NCI-H345 treated with DMSO at 0.1 percent for 48 hours (cell line): ENCODE results near the gene ARID3C.

ENCODE experiments used
- DNase-seq: peaks from one replicate; lab custom pipeline; 2025; ENCODE audit not compliant: unreplicated experiment; lab: John Stamatoyannopoulos, UW

Gene ARID3C

DNA sequence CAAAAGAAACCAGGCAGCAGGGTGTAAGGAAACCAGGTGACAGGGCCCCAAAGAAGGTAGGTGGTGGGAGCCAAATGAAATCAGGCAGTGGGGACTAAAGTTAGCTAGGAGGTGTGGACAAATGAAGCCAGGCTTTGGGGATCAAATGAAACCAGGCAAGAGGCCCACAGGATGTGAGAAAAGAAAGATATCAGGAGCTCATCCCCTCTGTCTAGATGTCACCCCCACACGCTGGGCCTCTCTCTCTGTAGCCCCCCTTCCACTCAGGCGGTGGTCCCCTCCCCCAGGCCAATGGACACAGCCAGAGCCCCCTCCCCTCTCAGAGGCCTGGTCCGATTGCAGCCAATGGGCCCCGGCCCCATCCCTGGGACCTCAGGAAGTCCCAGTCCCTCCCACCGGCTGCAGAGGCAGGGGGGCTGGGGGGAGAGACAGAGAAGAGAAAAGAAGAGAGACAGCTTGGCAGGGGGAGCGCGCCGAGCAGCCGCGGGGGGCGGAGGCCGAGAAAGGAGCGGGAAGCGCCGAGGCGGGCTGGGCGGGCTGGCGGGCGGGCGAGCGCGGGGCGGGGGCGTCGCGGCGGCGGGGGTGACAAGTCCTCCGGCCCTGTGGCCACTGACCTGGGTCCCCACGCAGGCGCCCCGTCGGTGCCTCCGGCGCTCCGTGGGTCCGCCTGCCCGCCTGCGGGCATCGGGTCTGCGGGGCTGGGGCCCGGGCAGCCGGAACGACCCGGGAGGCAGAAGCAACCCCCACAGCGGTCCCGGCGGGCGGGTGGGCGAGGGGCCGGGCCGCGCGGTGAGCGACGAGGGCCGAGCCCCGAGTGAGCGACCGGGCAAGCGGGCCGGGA lies 51.2 kb downstream of the ARID3C start:
- DNase-seq, result no peak

DNA sequence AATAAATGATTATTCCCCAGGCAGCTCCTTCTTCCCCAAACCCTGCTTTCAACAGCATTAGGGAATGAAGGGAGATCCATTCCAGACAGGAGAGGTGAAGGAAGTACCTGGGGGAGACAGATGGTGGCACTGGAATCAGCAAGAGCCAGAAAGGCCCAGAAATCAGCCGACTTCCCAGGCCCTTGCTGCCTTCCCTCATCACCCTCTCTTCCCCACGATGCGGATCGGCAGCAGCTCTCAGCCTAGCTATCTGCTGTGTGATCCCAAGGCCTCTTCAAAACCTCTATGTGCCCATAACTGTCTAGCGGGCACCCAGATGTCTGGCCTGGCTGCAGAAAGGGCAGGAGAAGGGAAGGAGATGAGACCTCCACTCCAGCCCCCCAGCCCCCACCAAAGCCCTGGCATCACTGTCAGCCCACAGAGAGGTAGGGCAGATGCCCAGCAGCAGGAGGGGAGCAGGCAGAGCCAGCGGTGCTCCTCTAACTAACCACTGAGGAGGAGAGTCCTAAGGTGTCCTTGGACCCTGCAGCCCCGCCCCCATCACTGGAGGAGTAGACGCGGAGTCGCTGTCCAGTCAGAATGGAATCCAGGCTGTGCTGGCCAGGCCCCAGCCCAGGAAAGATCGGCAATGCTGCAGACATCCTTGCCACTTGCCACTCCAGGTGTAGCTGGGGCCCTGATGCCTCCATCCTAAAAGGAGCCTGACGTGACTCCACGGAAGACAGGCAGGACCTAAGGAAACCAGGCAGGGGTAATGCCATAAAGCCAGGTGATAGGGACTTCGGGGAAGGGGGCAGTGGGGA lies 52.1 kb downstream of the ARID3C start:
- no peak for DNase-seq

DNA sequence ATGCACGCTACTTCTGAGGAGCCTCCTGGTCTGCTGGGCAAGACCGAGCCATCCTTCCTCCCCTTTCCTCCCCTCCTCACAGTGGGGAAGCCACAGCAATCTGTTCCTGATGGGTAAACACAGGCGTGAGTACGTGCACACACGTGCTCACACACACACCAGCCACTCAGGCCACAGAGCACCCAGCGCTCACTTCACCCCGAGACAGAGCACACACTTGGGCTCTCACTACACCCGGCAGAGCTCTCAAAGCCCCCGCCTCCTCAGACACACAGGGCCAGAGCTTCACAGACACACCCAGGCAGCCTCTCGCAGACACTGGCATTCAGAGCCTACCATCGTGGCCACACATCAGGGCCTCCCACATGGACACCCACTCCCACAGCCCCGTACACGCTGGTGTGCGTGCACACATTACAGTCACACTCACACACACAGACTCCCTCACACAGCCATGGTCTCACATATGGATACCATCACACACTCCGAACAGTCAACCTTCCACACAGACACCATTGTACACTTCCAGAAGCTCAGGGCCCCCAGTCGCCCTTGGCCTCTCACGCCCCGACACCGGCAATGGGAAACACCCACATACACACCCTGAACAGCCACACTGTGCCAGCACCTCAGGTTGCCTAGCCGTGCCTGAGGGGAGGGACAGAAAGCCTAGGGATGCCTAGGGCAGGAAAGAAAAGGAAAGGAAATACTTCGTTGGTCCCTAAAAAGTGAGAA lies 52.8 kb downstream of the ARID3C start:
- no peak for DNase-seq

DNA sequence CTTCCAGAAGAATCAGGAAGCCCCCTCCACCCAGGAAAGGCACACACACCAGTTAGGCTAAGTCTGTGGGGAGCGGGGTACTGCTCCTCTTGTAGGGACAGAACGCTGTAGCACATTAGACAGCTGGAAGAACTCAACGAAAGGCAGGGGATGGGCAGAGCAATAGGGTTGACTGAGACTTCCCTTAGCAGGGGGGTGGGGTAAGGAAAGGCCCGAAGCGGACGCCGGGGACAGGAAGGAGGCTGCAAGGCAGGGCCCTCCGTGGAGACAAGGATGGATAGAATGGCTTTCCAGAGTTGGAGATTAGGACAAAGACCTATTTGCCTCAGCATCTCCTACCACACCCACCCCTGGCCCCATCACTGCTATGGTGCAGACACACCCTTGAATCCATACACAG lies 53.6 kb downstream of the ARID3C start:
- DNase-seq, result no peak

DNA sequence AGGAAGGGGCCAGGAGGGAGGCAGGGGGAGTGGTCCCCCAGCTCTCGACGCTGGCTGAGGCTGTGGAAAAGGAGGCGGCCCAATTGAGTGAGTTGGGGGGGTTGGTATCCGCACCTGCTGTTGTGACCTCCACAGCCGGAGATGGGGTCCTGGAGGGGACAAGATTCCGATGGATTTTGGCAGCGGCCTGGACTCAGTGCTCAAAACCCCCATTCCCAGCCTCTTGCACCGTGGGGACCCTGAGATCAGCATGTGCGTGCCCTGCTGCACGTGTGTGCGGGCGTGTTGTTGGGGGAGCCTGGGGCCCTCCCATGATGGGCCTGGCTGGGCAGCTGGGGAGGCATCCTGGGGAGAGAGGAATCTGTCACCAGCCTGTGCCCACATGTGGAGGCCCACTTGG lies 54.3 kb downstream of the ARID3C start:
- no peak for DNase-seq

DNA sequence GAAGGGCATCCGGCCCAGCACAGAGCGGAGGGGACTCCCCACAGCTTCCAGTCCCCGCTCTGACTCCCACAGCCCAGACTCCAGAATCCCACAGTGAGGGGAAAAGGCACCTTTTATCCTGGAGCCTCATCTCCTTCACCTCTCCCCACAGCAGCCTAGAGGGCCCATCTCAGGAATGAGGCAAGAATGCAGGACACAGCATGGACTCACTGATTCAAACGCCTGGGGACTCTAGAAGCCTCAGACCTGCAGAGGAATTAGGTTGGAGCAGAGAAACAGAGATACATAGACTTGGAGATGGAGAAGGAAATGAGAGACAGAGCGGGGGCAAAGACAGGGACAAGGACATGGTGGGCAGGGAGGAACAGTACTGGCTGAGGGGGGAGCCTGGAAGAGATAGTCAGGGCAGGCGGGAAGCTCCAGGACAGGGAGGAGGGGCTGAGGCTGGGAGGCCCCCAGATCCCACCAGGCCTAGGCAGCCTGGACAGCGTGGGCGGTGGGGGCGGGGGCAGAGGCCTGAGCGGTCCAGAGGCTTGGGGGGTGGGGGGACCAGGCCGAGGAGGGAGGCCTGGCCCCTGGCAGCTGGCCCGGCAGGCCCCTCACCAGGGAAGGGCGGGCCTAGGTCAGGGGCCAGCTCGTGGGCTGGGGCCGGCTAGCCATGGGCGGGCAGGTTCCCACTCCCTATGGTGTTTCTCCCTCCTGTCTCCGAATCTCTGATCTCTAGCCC lies 55.1 kb downstream of the ARID3C start:
- no peak for DNase-seq

DNA sequence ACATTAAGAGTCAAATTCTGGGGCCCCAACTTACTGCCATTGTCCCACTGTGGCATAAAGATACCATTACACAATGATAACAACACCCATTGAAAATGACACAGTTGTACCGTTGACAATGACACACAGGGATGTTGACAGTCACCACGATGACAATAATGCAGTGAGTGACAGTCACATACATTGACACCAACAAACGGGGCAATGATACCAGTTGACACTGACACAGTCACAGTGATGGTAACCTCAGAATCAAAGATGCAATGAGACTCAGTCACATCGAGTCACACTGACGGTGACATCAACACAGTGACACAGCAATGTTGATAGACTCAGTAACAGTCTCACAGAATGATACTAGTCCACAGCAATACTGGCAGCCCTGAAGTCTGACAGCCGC lies 56.2 kb downstream of the ARID3C start:
- no peak for DNase-seq

DNA sequence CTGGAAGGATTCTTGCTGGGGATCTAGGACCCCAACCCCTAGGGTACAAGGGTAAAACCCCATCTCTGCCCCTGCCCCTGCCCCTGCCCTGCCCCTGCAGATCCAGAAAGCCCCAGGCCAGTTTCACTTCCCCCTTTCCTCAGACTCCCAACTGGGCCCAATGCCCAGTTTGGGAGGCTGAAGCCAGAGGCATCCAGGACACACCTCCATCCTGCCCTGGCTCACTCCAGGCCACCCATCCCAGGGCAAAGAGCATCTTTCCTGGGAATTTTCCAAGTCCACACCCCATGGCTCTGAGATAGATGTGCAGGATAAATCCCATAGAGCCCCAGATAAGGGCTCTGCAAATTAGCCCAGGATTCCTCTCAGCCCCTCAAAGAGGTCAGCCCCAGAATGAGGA lies 56.8 kb downstream of the ARID3C start:
- no peak for DNase-seq

DNA sequence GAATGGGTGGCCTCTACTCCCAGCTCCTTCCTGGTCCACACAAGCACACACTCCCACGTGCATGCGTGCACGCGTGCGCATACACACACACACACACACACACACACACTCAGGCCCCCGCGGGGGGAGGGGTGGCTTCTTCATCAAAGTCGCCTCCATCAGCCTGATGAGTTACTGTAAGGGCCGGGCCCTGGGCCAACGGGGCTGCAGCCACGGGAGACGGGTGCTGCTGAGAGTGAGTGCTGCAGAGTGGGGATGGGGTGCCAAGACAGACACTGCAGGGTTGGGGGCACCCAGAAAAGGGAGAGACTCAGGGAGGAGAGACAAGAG lies 57.4 kb downstream of the ARID3C start:
- no peak for DNase-seq
